Right renal pelvis (tissue), 4 donors: Measurements from ENCODE around the gene CFHR3. TPM values are rescaled to one million over a fixed set of nuclear protein-coding genes. Genes with fewer than 3 reads are reported as not detected.

Experiments
- polyA plus RNA-seq, 4 donors: library from polyadenylated mRNA; unstranded; fragments of 120-200 nt; gene quantifications; one replicate each; pipeline ENCODE4 v1.2.1, GENCODE V29; 2013; ENCODE audit not compliant: insufficient read length in 4 of 4

The CFHR3 gene
- polyA plus RNA-seq, 4 donors, result 0.22 to 1.2 (median 0.51) TPM

Other genes with a start within 250 kb of the CFHR3 start
- gene KCNT2, start 166.4 kb upstream of the CFHR3 start, polyA plus RNA-seq, result 10 to 100 TPM; 10.1 to 12.7 (median 11.7) TPM
- gene CFH, start 122.8 kb upstream of the CFHR3 start, polyA plus RNA-seq, result 10 to 100 TPM; 38.4 to 46.9 (median 40.8) TPM
- under 1 TPM in 2 of 4 donors, not detected in 2; 0.21 to 0.30 TPM for gene CFHR1, start 44.9 kb downstream of the CFHR3 start, polyA plus RNA-seq
- not detected for gene CFHR4, start 113.2 kb downstream of the CFHR3 start, polyA plus RNA-seq
- gene CFHR2, start 168.9 kb downstream of the CFHR3 start, polyA plus RNA-seq, result under 1 TPM in 1 of 4 donors, not detected in 3; 0.08 TPM
- not detected for gene CFHR5, start 202.7 kb downstream of the CFHR3 start, polyA plus RNA-seq